ENCODE results near the gene MYZAP.

DNA sequence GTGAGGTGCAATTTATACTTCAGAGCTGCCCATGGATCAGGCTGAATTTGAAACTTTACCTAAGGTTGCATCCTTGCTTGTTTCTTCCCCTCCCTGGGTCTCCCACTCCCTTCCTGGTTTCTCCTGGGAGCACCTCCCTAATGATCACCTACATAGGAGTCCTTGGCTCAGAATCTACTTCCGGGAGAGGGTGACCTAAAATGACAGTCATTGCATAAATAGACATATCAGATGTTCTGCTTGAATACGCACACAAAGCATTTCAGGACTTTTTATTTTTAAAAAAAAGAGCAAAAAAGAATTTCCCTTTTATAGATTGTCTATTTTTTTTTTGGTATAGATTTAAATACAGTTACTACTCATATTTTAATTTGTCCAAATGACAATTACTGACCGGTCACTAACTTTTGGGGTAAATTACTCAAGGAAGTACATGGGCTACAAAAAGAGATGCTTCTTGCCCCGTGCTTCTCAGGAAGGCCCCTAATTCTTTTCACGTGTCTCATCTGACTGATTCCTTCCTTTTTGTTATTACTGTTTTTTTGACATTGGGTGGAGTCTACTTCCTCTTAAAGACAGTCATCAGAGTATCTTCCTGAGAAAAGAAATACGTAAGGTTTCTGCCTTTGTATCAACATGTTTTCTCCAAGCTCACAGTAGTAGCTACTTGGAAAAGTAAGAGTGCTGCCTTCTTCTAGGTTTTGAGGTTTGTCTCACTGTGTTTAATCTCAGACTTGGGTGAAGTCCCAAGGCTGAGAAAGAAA is 4.9 kb upstream of the MYZAP start:
- TF ChIP-seq POLR2A (IDR thresholded peaks at IDR 0.05; ENCODE audit: low read depth, low read length) (no peak), POU2F2 (IDR thresholded peaks at IDR 0.05; ENCODE audit: low read depth, low read length) (no peak), TAF1 (IDR thresholded peaks at IDR 0.05; ENCODE audit: low read depth, low read length) (no peak), POLR2AphosphoS5 (IDR thresholded peaks at IDR 0.05; ENCODE audit: low read depth, low read length) (no peak)

Measured in GM12891 (cell line).